Measurements from ENCODE around the gene NATD1.
A peak's percentile ranks its signal among the peaks of the same experiment; 100 is the strongest.

The NATD1 gene

GRCh38 chr17:21252796-21253645 is at the start of gene NATD1:
TSS of gene NATD1 (minus strand) at chr17:21253410. CDS start at chr17:21253264, 146 bp downstream.
- intact Hi-C loops (cut with DNase I), result loop anchor here (1.0 to 2.0 kb wide), 2 partner anchors 22 to 39 kb away; partner anchors contain the start of gene TMEM11
- DNase-seq, result peak; percentile 70 to 97 (median 86)

GRCh38 chr17:21301593-21302550 is 48.7 kb upstream of the NATD1 start:
- DNase-seq, result peak in 3 of 10 donors; percentile 9 to 85 (median 71)

GRCh38 chr17:21300601-21301571 is 47.7 kb upstream of the NATD1 start:
- intact Hi-C loops (cut with DNase I), result no loop called here
- peak in 2 of 10 donors; percentile 53 to 75 for DNase-seq

More at GRCh38 chr17:21301593-21302550, 48.7 kb upstream of the NATD1 start:
- intact Hi-C loops (cut with DNase I), result no loop called here

GRCh38 chr17:21299981-21300600 is 46.9 kb upstream of the NATD1 start:
- DNase-seq, result peak in 1 of 10 donors; percentile 45
- intact Hi-C loops (cut with DNase I), result no loop called here

- peak in 1 of 10 donors; percentile 72 for DNase-seq
- intact Hi-C loops (cut with DNase I), result no loop called here
Observed at GRCh38 chr17:21298983-21299519, 45.8 kb upstream of the NATD1 start.

- intact Hi-C loops (cut with DNase I), result no loop called here
- peak in 1 of 10 donors; percentile 84 for DNase-seq
Observed at GRCh38 chr17:21298056-21298982, 45.1 kb upstream of the NATD1 start.

GRCh38 chr17:21297597-21297996 is 44.4 kb upstream of the NATD1 start:
- intact Hi-C loops (cut with DNase I), result no loop called here
- no peak for DNase-seq

GRCh38 chr17:21297026-21297520 is 43.9 kb upstream of the NATD1 start:
- intact Hi-C loops (cut with DNase I), result no loop called here
- DNase-seq, result peak in 2 of 10 donors; percentile 84 to 85

- peak in 3 of 10 donors; percentile 48 to 90 (median 84) for DNase-seq
Observed at GRCh38 chr17:21296097-21297025, 43.2 kb upstream of the NATD1 start.

GRCh38 chr17:21295036-21295952 is 42.1 kb upstream of the NATD1 start:
- intact Hi-C loops (cut with DNase I), result no loop called here
- DNase-seq, result peak in 2 of 10 donors; percentile 87 to 89

More at GRCh38 chr17:21296097-21297025, 43.2 kb upstream of the NATD1 start:
- intact Hi-C loops (cut with DNase I), result no loop called here

- intact Hi-C loops (cut with DNase I), result no loop called here
- peak in 1 of 10 donors; percentile 29 for DNase-seq
Observed at GRCh38 chr17:21294321-21295035, 41.3 kb upstream of the NATD1 start.

- intact Hi-C loops (cut with DNase I), result no loop called here
Observed at GRCh38 chr17:21293831-21294210, 40.6 kb upstream of the NATD1 start.

GRCh38 chr17:21292867-21293830 is 39.9 kb upstream of the NATD1 start:
- DNase-seq, result peak in 1 of 10 donors; percentile 76
- intact Hi-C loops (cut with DNase I), result no loop called here

More at GRCh38 chr17:21293831-21294210, 40.6 kb upstream of the NATD1 start:
- peak in 1 of 10 donors; percentile 74 for DNase-seq

Measured in posterior cingulate gyrus (tissue), 11 donors.